Measurements from ENCODE around the gene ZNF343. TPM values are rescaled to one million over a fixed set of nuclear protein-coding genes. Genes with fewer than 3 reads are reported as not detected.

ZNF343 gene
- total RNA-seq, 1 donor from 2014 or later: 6.2 TPM

- no peak for TF ChIP-seq CTCF (IDR thresholded peaks at IDR 0.05; ENCODE audit: insufficient read depth, low read length, poor library complexity, severe bottlenecking)
- Histone ChIP-seq H3K36me3 (ENCODE audit: control insufficient read depth, insufficient read depth, low read length) (no peaks in the 10 kb centered on the region), H3K27me3 (ENCODE audit: control insufficient read depth, insufficient read depth, low read length) (no peaks in the 10 kb centered on the region), H3K4me3 (ENCODE audit: low read depth, low read length) (no peak overlapping the region)
- DNase-seq (ENCODE audit: low read depth): no peak
Observed at GRCh38 chr20:2446845-2447244, 61.9 kb downstream of the ZNF343 start.

Other genes with a start within 250 kb of the ZNF343 start
- gene TGM3, start 212.9 kb downstream of the ZNF343 start, total RNA-seq: not detected in 2 replicates
- gene TGM6, start 128.0 kb downstream of the ZNF343 start, total RNA-seq: not detected in 2 replicates
- gene SNRPB, start 38.1 kb downstream of the ZNF343 start, total RNA-seq: 546 and 598 TPM in 2 replicates
- not detected in 2 replicates for gene TMC2, start 27.7 kb upstream of the ZNF343 start, total RNA-seq
- 141 and 142 TPM in 2 replicates for gene NOP56, start 143.7 kb upstream of the ZNF343 start, total RNA-seq
- 99.7 and 118 TPM in 2 replicates for gene IDH3B, start 155.3 kb upstream of the ZNF343 start, total RNA-seq
- 8.1 and 9.7 TPM in 2 replicates for gene EBF4, start 183.9 kb upstream of the ZNF343 start, total RNA-seq

Measured in kidney epithelial cell (primary cell).